NT2/D1 (cell line): ENCODE data around the gene CLEC4D.

ENCODE experiments used
- SUZ12 ChIP-seq: IDR thresholded peaks from 2 replicates; pipeline ENCODE4 v1.6.1; 2011; ENCODE audit not compliant: insufficient read length, insufficient read depth; ENCODE audit errors: extremely low read depth
- YY1 ChIP-seq: IDR thresholded peaks from 2 replicates; pipeline ENCODE4 v1.6.1; 2011; ENCODE audit not compliant: insufficient read length, insufficient read depth
- ZNF274 ChIP-seq: IDR thresholded peaks from 2 replicates; pipeline ENCODE4 v1.6.1; 2011; ENCODE audit warnings: mild to moderate bottlenecking, low read depth, low read length

GRCh38 chr12:8559676-8560075 lies 46.4 kb downstream of the CLEC4D start:
- TF ChIP-seq YY1 (no peak), SUZ12 (no peak), ZNF274 (no peak)
